Measurements from ENCODE around the gene MYADM. TPM values are rescaled to one million over a fixed set of nuclear protein-coding genes. Genes with fewer than 3 reads are reported as not detected.

Gene MYADM
- total and polyA plus RNA-seq, 2 experiments from 2014 or later, result 42.1 to 211 TPM

- no peaks in the 10 kb centered on the region for H3K79me2 ChIP-seq
- no peaks in the 10 kb centered on the region for H3K36me3 ChIP-seq (replicated peaks; ENCODE audit: insufficient read depth, low read depth)
- DNase-seq (ENCODE audit: low spot score), result no peak
- H3K9me2 ChIP-seq (replicated peaks; ENCODE audit: insufficient read depth), result no peaks in the 10 kb centered on the region
- no peak overlapping the region for H3K27ac ChIP-seq
- H4K20me1 ChIP-seq (ENCODE audit: insufficient read depth, poor library complexity, severe bottlenecking), result no peaks in the 10 kb centered on the region
- peaks cover 13% of the 10 kb centered on the region for H3K27me3 ChIP-seq
- no peak for TF ChIP-seq CTCF (IDR thresholded peaks at IDR 0.05; ENCODE audit: poor library complexity)
- no peaks in the 10 kb centered on the region for H3K9me3 ChIP-seq (ENCODE audit: low read depth)
- H2AFZ ChIP-seq, result no peak overlapping the region
- H3K4me1 ChIP-seq (ENCODE audit: insufficient read depth), result no peaks in the 10 kb centered on the region
- no peak overlapping the region for H3K4me2 ChIP-seq
- WGBS (ENCODE audit: low lambda C conversion rate, missing lambda C conversion rate), result 83% methylated on average over 21 of the region's 23 CpGs
- no peak overlapping the region for H3K4me3 ChIP-seq
Observed at GRCh38 chr19:53892301-53892980, 24.8 kb downstream of the MYADM start.

GRCh38 chr19:53892981-53893325 is 25.3 kb downstream of the MYADM start:
- Histone ChIP-seq H3K4me3 (no peak overlapping the region), H3K36me3 (replicated peaks; ENCODE audit: insufficient read depth, low read depth) (no peaks in the 10 kb centered on the region), H3K27ac (no peak overlapping the region), H3K4me1 (ENCODE audit: insufficient read depth) (no peaks in the 10 kb centered on the region), H3K79me2 (no peaks in the 10 kb centered on the region), H3K27me3 (peaks cover 18% of the 10 kb centered on the region), H3K9me3 (ENCODE audit: low read depth) (no peaks in the 10 kb centered on the region), H4K20me1 (ENCODE audit: insufficient read depth, poor library complexity, severe bottlenecking) (no peaks in the 10 kb centered on the region), H2AFZ (no peak overlapping the region), H3K4me2 (no peak overlapping the region), H3K9me2 (replicated peaks; ENCODE audit: insufficient read depth) (no peaks in the 10 kb centered on the region)
- 70% methylated on average over 8 of the region's 8 CpGs for WGBS (ENCODE audit: low lambda C conversion rate, missing lambda C conversion rate)
- no peak for DNase-seq (ENCODE audit: low spot score)
- TF ChIP-seq EZH2 (IDR thresholded peaks at IDR 0.05; ENCODE audit: borderline replicate concordance) (no peak), CTCF (IDR thresholded peaks at IDR 0.05; ENCODE audit: poor library complexity) (no peak), EZH2phosphoT487 (IDR thresholded peaks at IDR 0.05; ENCODE audit: low read depth, severe bottlenecking, unreplicated experiment) (no peak)

GRCh38 chr19:53894707-53895106 is 27.0 kb downstream of the MYADM start:
- no peaks in the 10 kb centered on the region for H4K20me1 ChIP-seq (ENCODE audit: insufficient read depth, poor library complexity, severe bottlenecking)
- no peak overlapping the region for H3K4me3 ChIP-seq
- TF ChIP-seq CTCF (IDR thresholded peaks at IDR 0.05; ENCODE audit: poor library complexity), result no peak
- no peak for TF ChIP-seq EZH2 (IDR thresholded peaks at IDR 0.05; ENCODE audit: borderline replicate concordance)
- no peak for TF ChIP-seq EZH2phosphoT487 (IDR thresholded peaks at IDR 0.05; ENCODE audit: low read depth, severe bottlenecking, unreplicated experiment)
- no peak for DNase-seq (ENCODE audit: low spot score)
- no peaks in the 10 kb centered on the region for H3K4me1 ChIP-seq (ENCODE audit: insufficient read depth)
- no peaks in the 10 kb centered on the region for H3K79me2 ChIP-seq
- 84% methylated on average over 9 of the region's 9 CpGs for WGBS (ENCODE audit: low lambda C conversion rate, missing lambda C conversion rate)
- H3K4me2 ChIP-seq, result no peak overlapping the region
- no peak overlapping the region for H2AFZ ChIP-seq
- H3K27me3 ChIP-seq, result peaks cover 22% of the 10 kb centered on the region
- no peaks in the 10 kb centered on the region for H3K9me2 ChIP-seq (replicated peaks; ENCODE audit: insufficient read depth)
- H3K9me3 ChIP-seq (ENCODE audit: low read depth), result no peaks in the 10 kb centered on the region
- no peak overlapping the region for H3K27ac ChIP-seq
- no peaks in the 10 kb centered on the region for H3K36me3 ChIP-seq (replicated peaks; ENCODE audit: insufficient read depth, low read depth)

- no peaks in the 10 kb centered on the region for H4K20me1 ChIP-seq (ENCODE audit: insufficient read depth, poor library complexity, severe bottlenecking)
- no peak for TF ChIP-seq CTCF (IDR thresholded peaks at IDR 0.05; ENCODE audit: poor library complexity)
- TF ChIP-seq EZH2phosphoT487 (IDR thresholded peaks at IDR 0.05; ENCODE audit: low read depth, severe bottlenecking, unreplicated experiment), result no peak
- TF ChIP-seq EZH2 (IDR thresholded peaks at IDR 0.05; ENCODE audit: borderline replicate concordance), result no peak
- no peak overlapping the region for H2AFZ ChIP-seq
- H3K4me1 ChIP-seq (ENCODE audit: insufficient read depth), result no peaks in the 10 kb centered on the region
- H3K36me3 ChIP-seq (replicated peaks; ENCODE audit: insufficient read depth, low read depth), result no peaks in the 10 kb centered on the region
- WGBS (ENCODE audit: low lambda C conversion rate, missing lambda C conversion rate), result 47% methylated on average over 4 of the region's 4 CpGs
- no peaks in the 10 kb centered on the region for H3K9me3 ChIP-seq (ENCODE audit: low read depth)
- no peak for DNase-seq (ENCODE audit: low spot score)
- H3K79me2 ChIP-seq, result no peaks in the 10 kb centered on the region
- peaks cover 22% of the 10 kb centered on the region for H3K27me3 ChIP-seq
- no peaks in the 10 kb centered on the region for H3K9me2 ChIP-seq (replicated peaks; ENCODE audit: insufficient read depth)
- H3K4me3 ChIP-seq, result no peak overlapping the region
- no peak overlapping the region for H3K4me2 ChIP-seq
- H3K27ac ChIP-seq, result no peak overlapping the region
Observed at GRCh38 chr19:53896682-53897081, 29.0 kb downstream of the MYADM start.

Measured in hepatocyte (in vitro differentiated cells).